GM23248 (cell line): ENCODE data around the gene ADCY1. TPM values are rescaled to one million over a fixed set of nuclear protein-coding genes. Genes with fewer than 3 reads are reported as not detected.

Experiments used
- DNase-seq: peaks from one replicate; pipeline ENCODE4 v3.0.0-alpha.2; 2015
- H2AFZ ChIP-seq: fragments of 200-600 bp; sonication (generic); 2 replicates; pipeline ENCODE4 v1.6.1; 2016; ENCODE audit warnings: antibody characterized with exemption
- H3F3A ChIP-seq: fragments of 200-600 bp; sonication (generic); 2 replicates; pipeline ENCODE4 v1.6.1; 2016; ENCODE audit warnings: mild to moderate bottlenecking, antibody characterized with exemption, mixed run types; ENCODE audit not compliant: insufficient read depth
- H3K27ac ChIP-seq: fragments of 200-600 bp; sonication (generic); 2 replicates; pipeline ENCODE4 v1.5.1; 2016; ENCODE audit warnings: mild to moderate bottlenecking
- H3K27me3 ChIP-seq: fragments of 200-600 bp; sonication (generic); replicated peaks from 2 replicates; pipeline ENCODE4 v1.6.1; 2016; ENCODE audit warnings: mild to moderate bottlenecking; ENCODE audit not compliant: insufficient read depth
- H3K36me3 ChIP-seq: fragments of 200-600 bp; sonication (generic); 2 replicates; pipeline ENCODE4 v1.6.1; 2016; ENCODE audit warnings: low read depth, mild to moderate bottlenecking
- H3K4me1 ChIP-seq: fragments of 200-600 bp; sonication (generic); 2 replicates; pipeline ENCODE4 v1.6.1; 2016; ENCODE audit warnings: mild to moderate bottlenecking; ENCODE audit not compliant: insufficient read depth
- H3K4me2 ChIP-seq: fragments of 200-600 bp; sonication (generic); one replicate; pipeline ENCODE4 v1.6.1; 2016; ENCODE audit warnings: mild to moderate bottlenecking; ENCODE audit not compliant: unreplicated experiment
- H3K4me3 ChIP-seq: fragments of 200-600 bp; sonication (generic); 2 replicates; pipeline ENCODE4 v1.5.1; 2016; ENCODE audit warnings: mild to moderate bottlenecking
- H3K79me2 ChIP-seq: fragments of 200-600 bp; sonication (generic); 2 replicates; pipeline ENCODE4 v1.6.1; 2016; ENCODE audit warnings: mild to moderate bottlenecking; ENCODE audit not compliant: insufficient read depth
- H3K9ac ChIP-seq: fragments of 200-600 bp; sonication (generic); 2 replicates; pipeline ENCODE4 v1.6.1; 2016; ENCODE audit warnings: mild to moderate bottlenecking
- H3K9me2 ChIP-seq: fragments of 200-600 bp; sonication (generic); 2 replicates; pipeline ENCODE4 v1.6.1; 2016; ENCODE audit warnings: mixed run types, mild to moderate bottlenecking, moderate library complexity; ENCODE audit not compliant: insufficient read depth
- H3K9me3 ChIP-seq: fragments of 200-600 bp; sonication (generic); one replicate; pipeline ENCODE4 v1.6.1; 2017; ENCODE audit warnings: low read depth
- H4K20me1 ChIP-seq: fragments of 200-600 bp; sonication (generic); 2 replicates; pipeline ENCODE4 v1.6.0; 2016; ENCODE audit not compliant: insufficient read depth
- EZH2 ChIP-seq: fragments of 200-600 bp; sonication (generic); IDR thresholded peaks from 2 replicates; pipeline ENCODE4 v1.6.1; 2018; ENCODE audit warnings: antibody characterized with exemption, mild to moderate bottlenecking; ENCODE audit not compliant: insufficient read depth, poor library complexity, severe bottlenecking
- EZH2phosphoT487 ChIP-seq: fragments of 200-600 bp; sonication (generic); IDR thresholded peaks from 2 replicates; pipeline ENCODE4 v1.6.1; 2018; ENCODE audit warnings: antibody characterized with exemption, moderate library complexity, mild to moderate bottlenecking, low read depth; ENCODE audit not compliant: insufficient read depth
- WGBS, 2 experiments: methylation state at CpG; one replicate each; pipeline ENCODE4 v1.1.6; 2015 to 2017; ENCODE audit warnings: low lambda C conversion rate in 2 of 2, low coverage in 1 of 2; ENCODE audit errors: missing lambda C conversion rate in 2 of 2; 5-methylcytosine and 5-hydroxymethylcytosine counted together
- in situ Hi-C: fragments of 300-500 bp; cut with MboI; formaldehyde crosslinking; loops from 2 replicates; pipeline ENCODE4 v1.15.0; 2020
- polyA plus RNA-seq: library from polyadenylated mRNA; unstranded; fragments of >200 nt; fragmentation: Nextera tagmentation; extraction: Ambion mirVana; gene quantifications from 2 replicates; pipeline ENCODE4 v1.2.1, GENCODE V29; 2016
- total RNA-seq: library from RNA; depleted of rRNA; stranded (reverse); fragments of >200 nt; shearing (Covaris generic); gene quantifications from 2 replicates; pipeline ENCODE4 v1.2.3, GENCODE V29; 2014

Gene ADCY1
- total and polyA plus RNA-seq, 2 experiments from 2014 or later: 0.11 TPM; not detected in 1

DNA sequence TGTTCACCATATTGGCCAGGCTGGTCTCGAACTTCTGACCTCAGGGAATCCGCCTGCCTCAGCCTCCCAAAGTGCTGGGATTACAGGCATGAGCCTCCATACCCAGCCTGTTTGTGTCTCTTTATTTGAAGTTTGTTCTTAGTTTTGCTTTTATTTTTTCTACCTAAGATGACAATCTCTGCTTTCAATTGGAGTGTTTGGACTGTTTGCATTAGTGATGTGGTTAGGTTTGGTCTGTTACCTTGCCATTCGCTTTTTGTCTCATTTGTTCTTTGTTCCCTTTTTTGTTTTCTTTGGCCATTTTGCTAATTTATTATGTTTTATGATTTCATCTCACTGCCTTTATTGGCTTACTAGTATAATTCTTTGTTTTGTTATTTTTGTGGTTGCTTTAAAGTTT lies 62.6 kb downstream of the ADCY1 start:
- Histone ChIP-seq H3K27ac (no peak overlapping the region), H3K36me3 (no peaks in the 10 kb centered on the region)
- WGBS, 2 experiments: 61 to 76% methylated on average over 3 of the region's 3 CpGs

DNA sequence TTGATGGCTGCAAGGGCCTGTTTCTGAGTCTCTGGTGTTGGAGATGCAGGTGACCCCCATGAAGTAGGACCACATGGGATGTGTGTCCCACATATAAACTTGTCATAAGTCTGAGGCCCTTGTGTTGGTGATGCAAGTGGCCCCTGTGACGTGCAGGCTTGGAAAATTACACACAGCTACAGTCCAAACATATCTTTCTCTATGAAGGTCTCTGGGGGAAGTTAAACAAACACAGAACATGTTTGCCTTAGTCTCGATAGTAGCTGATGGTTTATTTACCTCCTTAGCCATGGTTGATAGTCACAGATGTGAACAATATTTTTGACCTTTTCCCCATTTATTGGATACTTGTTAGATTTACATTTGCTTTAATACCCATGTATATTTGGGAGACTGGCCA lies 64.7 kb downstream of the ADCY1 start:
- H3K36me3 ChIP-seq: no peaks in the 10 kb centered on the region
- in situ Hi-C loops: no loop called here
- peaks cover 7% of the 10 kb centered on the region for H3K27me3 ChIP-seq
- H3K9me2 ChIP-seq: no peaks in the 10 kb centered on the region
- H3K27ac ChIP-seq: no peak overlapping the region
- H3K4me3 ChIP-seq: no peak overlapping the region
- no peak overlapping the region for H3K4me2 ChIP-seq
- no peaks in the 10 kb centered on the region for H3K4me1 ChIP-seq
- DNase-seq: no peak
- no peak overlapping the region for H2AFZ ChIP-seq
- H4K20me1 ChIP-seq: no peaks in the 10 kb centered on the region
- 28 to 34% methylated on average over 2 of the region's 2 CpGs for WGBS, 2 experiments
- no peaks in the 10 kb centered on the region for H3K79me2 ChIP-seq
- no peaks in the 10 kb centered on the region for H3F3A ChIP-seq
- H3K9ac ChIP-seq: no peak overlapping the region
- no peak for TF ChIP-seq EZH2phosphoT487
- TF ChIP-seq EZH2: no peak
- H3K9me3 ChIP-seq: no peaks in the 10 kb centered on the region

More for the DNA sequence above, 62.6 kb downstream of the ADCY1 start:
- H2AFZ ChIP-seq: no peak overlapping the region
- H3K27me3 ChIP-seq: peaks cover 11% of the 10 kb centered on the region
- in situ Hi-C loops: no loop called here
- H3K4me2 ChIP-seq: no peak overlapping the region
- TF ChIP-seq EZH2phosphoT487 (no peak), EZH2 (no peak)
- H3K9me3 ChIP-seq: no peaks in the 10 kb centered on the region
- no peak for DNase-seq
- H3F3A ChIP-seq: no peaks in the 10 kb centered on the region
- H3K4me1 ChIP-seq: no peaks in the 10 kb centered on the region
- no peaks in the 10 kb centered on the region for H3K9me2 ChIP-seq
- no peaks in the 10 kb centered on the region for H4K20me1 ChIP-seq
- H3K4me3 ChIP-seq: no peak overlapping the region
- no peak overlapping the region for H3K9ac ChIP-seq
- no peaks in the 10 kb centered on the region for H3K79me2 ChIP-seq

DNA sequence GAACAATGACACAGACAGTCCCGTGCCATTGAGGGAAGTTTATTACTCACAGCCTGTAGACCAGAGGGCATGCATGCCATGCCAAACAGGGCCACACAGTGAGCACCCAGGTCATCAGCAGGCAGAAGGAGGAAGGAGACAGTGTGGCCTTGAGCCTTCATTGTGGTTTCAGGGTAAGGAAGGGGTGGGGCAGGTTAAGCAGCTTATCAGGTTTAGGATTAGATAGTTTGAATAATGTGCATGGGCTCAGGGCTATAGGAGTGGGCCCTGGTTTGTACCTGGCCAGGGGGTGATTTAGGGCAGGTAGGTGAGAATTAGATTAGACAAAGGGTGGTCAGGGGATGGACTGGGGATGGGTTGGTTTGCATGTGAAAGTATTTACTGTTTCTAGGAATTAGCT lies 67.9 kb downstream of the ADCY1 start:
- no peaks in the 10 kb centered on the region for H3K4me1 ChIP-seq
- DNase-seq: no peak
- WGBS, 2 experiments: 44 to 54% methylated on average over 1 of the region's 1 CpG
- H3K36me3 ChIP-seq: no peaks in the 10 kb centered on the region
- H3F3A ChIP-seq: no peaks in the 10 kb centered on the region
- H3K4me2 ChIP-seq: no peak overlapping the region
- no peak overlapping the region for H3K27ac ChIP-seq
- in situ Hi-C loops: no loop called here
- no peaks in the 10 kb centered on the region; the same call in 1 of the 2 replicates for H3K27me3 ChIP-seq
- H3K9me3 ChIP-seq: no peaks in the 10 kb centered on the region
- H4K20me1 ChIP-seq: no peaks in the 10 kb centered on the region
- no peaks in the 10 kb centered on the region for H3K79me2 ChIP-seq
- no peaks in the 10 kb centered on the region for H3K9me2 ChIP-seq
- H3K4me3 ChIP-seq: no peak overlapping the region
- H3K9ac ChIP-seq: no peak overlapping the region
- TF ChIP-seq EZH2 (no peak), EZH2phosphoT487 (no peak)
- no peak overlapping the region for H2AFZ ChIP-seq

DNA sequence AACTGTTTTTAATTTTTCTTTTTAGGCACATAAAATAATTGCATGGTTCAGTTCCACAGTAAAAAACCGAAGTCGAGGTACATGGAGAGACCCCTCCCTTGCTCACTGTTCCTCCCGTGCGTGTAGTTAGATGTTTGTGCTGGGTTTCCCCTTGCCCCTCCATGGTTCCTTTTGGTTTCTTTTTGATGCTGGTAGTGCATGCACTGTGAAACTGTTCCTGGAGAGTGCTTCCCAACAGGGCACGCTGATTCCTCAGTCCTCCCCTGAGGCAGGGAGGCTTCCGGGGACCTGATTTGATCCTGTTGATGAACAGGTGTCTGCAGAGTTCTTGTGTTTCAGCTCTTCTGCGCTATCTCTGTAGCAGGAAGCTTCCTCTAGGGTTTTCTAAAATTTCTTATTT lies 69.5 kb downstream of the ADCY1 start:
- H3K9me2 ChIP-seq: no peaks in the 10 kb centered on the region
- no peaks in the 10 kb centered on the region for H3K79me2 ChIP-seq
- no peak overlapping the region for H3K4me3 ChIP-seq
- no peaks in the 10 kb centered on the region for H3K4me1 ChIP-seq
- in situ Hi-C loops: no loop called here
- 66 to 68% methylated on average over 7 of the region's 7 CpGs for WGBS, 2 experiments
- H3K9ac ChIP-seq: no peak overlapping the region
- H4K20me1 ChIP-seq: no peaks in the 10 kb centered on the region
- no peaks in the 10 kb centered on the region for H3F3A ChIP-seq
- H2AFZ ChIP-seq: no peak overlapping the region
- TF ChIP-seq EZH2: no peak
- DNase-seq: no peak
- H3K36me3 ChIP-seq: no peaks in the 10 kb centered on the region
- no peaks in the 10 kb centered on the region; the same call in 1 of the 2 replicates for H3K27me3 ChIP-seq
- H3K27ac ChIP-seq: no peak overlapping the region
- H3K9me3 ChIP-seq: no peaks in the 10 kb centered on the region
- no peak overlapping the region for H3K4me2 ChIP-seq

DNA sequence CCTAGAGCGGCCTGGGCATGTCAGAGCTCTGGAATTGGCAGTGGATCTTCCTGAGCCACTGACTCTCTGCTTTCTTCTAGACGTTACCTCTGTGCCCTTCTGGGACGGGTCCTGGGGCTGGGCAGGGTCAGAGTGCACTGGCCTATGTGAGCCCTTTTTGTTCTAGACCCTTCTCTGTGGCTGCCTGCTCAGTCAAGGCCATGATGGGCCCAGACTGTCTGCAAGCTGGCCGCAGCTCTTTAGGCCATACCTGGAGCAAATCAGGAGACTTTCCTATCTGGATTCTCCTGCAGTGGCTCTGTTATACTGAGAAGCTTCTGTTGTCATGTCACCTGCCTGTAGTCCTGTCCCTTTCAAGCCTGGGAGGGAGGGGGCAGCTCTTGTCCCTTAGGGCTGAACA lies 70.1 kb downstream of the ADCY1 start:
- TF ChIP-seq EZH2phosphoT487 (no peak), EZH2 (no peak)
- Histone ChIP-seq H2AFZ (no peak overlapping the region), H3K27me3 (peaks cover 3% of the 10 kb centered on the region; the same call in 1 of the 2 replicates), H3K4me1 (no peaks in the 10 kb centered on the region), H3F3A (no peaks in the 10 kb centered on the region), H3K36me3 (no peaks in the 10 kb centered on the region), H3K9me2 (no peaks in the 10 kb centered on the region), H3K27ac (no peak overlapping the region), H3K4me2 (no peak overlapping the region), H3K9ac (no peak overlapping the region), H3K4me3 (no peak overlapping the region), H3K79me2 (no peaks in the 10 kb centered on the region), H4K20me1 (no peaks in the 10 kb centered on the region), H3K9me3 (no peaks in the 10 kb centered on the region)
- no peak for DNase-seq
- in situ Hi-C loops: no loop called here
- 61 to 68% methylated on average over 4 of the region's 4 CpGs for WGBS, 2 experiments
